GM18858 (cell line): Measurements from ENCODE around the gene EMSY.
"Not testable (repeated sequence)": the region's sequence is repeated elsewhere in the genome, so short reads cannot be mapped to it uniquely, and the experiment has no call there.

Source experiments
- ATAC-seq: cut with Tn5 transposase; IDR thresholded peaks from one replicate; pipeline ENCODE4 v1.9.1; 2021; ENCODE audit not compliant: unreplicated experiment

Gene EMSY

GRCh38 chr11:76444384-76445120, at the start of gene EMSY:
TSS of gene EMSY (plus strand) at chr11:76445018. CDS start at chr11:76446939, 1,921 bp downstream.
- ATAC-seq = peak; percentile 93

DNA sequence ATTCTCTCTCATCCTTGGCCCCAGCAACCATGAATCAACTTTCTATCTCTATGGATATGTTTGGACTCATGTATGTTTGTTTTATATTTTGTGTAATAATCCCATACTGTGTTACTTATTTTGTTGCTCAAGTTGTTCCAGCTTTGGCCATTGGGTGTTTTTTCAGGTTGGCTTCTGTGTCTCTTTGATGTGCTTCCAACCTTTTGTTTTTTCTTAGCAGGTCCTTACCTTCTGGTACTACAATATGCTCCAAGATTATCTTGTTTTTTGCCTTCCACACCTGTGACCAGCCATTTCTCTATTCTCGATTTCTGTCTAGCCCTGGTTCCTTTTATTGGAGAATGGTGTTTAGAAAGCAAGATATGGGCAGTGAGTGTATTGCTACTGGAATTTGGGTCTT, 49.5 kb upstream of the EMSY start:
- ATAC-seq = no peak

DNA sequence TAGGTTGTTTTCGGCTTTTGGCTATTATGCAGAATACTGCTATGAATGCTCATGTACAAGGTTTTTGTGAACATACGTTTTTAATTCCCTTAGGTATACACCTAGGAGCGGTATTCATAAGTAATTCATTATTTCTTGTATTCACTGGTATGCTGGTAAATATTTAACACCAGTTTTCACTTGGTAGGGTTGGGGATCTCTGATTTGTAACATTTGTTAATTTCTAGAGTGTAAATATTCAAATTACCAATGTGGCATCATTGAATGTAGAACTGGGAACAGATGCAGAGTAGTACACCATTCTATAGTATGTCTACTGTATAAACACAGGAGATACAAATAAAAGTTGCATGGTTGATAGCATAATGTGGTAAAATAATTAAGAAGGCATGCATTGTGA, 47.4 kb upstream of the EMSY start:
- ATAC-seq = no peak

- ATAC-seq = no peak
Observed at GRCh38 chr11:76400967-76401366, 43.9 kb upstream of the EMSY start.

DNA sequence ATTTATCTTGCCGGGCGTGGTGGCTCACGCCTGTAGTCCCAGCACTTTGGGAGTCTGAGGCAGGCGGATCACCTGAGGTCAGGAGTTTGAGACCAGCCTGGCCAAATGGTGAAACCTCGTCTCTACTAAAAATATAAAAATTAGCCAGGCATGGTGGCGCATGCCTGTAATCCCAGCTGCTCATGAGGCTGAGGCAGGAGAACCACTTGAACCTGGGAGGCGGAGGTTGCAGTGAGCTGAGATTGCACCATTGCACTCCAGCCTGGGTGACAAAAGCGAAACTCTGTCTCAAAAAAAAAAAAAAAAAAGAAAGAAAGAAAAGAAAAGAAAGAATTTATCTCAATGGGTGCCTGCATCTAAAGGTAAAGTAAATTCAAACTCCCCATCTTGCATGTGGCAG, 43.3 kb upstream of the EMSY start:
- ATAC-seq = not testable (repeated sequence)

DNA sequence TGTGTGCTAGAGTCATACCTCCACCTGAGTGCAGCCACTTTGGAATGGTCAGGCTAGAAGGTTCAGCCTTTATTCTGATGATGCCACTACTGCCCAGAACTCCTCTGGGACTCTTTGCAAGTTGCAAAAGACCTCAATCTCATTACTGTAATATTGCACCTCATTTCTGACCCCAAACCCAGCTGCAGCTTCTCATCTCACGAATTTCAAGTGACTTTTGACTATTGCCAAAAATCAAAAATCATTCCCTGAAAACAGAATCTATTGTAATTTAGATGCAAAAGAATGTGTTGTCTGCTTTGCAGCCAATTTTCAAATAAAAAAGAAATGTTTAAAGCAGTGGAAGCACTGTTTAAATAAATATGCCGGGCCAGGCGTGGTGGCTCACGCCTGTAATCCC, 38.5 kb upstream of the EMSY start:
- no peak for ATAC-seq

GRCh38 chr11:76408171-76408965, 36.5 kb upstream of the EMSY start:
- no peak for ATAC-seq

- no peak for ATAC-seq
Observed at GRCh38 chr11:76410851-76411357, 33.9 kb upstream of the EMSY start.

- ATAC-seq = no peak
Observed at GRCh38 chr11:76415073-76415472, 29.7 kb upstream of the EMSY start.

DNA sequence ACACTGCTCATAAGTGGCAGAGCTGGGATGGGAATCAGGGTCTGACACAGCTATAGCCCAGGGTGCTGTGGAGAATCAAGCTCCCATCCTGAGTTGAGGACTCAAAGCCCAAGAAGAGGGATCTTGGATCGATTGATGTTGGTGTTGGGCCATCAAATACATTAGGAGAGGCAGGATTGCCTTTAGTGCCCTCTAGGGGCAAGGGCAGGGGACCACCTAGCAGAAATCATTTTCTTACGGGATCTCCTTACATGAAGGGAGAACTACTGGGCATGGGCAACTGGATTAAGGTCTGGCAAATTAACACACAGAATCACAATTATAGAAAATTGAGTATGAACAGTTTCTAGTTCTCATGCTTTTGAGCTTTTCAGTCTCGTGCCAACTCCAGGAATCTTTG, 24.9 kb upstream of the EMSY start:
- ATAC-seq = no peak

DNA sequence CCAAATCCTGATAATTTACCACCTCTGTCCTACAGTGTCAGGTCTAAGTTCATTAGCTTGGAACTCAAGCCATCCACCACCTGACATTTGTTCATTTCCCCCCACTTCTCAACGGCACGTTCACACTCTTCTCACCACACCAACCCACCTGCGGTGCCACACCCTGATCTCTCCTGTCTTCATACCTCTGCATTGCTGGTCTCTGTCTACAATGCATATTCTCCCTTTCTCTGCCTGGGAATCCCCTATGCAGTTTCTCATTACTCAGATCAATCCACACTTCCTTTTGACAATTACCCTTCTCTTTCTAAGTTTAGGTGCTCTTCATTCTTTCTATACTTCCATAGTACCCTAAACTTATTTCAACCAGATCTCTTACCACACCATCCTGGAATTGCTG, 20.4 kb upstream of the EMSY start:
- peak; percentile 82 for ATAC-seq

- peak; percentile 13 for ATAC-seq
Observed at GRCh38 chr11:76424891-76425290, 19.9 kb upstream of the EMSY start.

DNA sequence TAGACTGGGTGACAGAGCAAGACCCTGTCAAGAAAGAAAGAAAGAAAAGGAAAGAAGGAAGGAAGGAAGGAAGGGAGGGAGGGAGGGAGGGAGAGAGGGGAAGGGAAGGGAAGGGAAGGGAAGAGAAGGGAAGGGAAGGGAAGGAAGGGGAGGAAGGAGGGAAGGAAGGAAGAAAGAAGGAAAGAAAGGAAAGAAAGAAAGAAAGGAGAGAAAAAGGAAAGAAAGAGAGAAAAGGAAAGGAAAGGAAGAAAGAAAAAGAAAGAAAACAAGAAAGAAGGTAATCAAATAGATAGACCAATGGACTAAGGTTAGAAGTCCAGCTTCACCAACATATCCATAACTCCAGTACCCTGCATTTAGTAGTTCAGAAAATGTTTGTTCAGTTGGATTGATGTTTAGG, 18.2 kb upstream of the EMSY start:
- no peak for ATAC-seq

DNA sequence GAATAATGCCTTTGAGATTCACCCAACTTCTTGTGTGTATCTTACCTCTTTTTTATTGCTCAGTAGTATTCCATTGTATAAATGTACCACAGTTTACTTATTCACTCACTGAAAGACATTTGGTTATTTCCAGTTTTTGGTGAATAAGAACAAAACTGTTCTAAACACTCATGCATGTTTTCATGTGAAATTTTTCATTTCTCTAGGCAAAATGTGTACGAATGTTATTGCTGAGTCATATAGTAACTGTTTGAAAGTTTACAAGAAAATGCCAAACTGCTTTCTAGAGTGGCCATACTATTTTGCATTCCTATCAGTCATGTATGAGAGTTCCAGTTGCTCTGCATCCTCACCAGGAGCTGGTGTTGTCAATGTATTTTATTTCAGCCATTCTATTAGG, 8.8 kb upstream of the EMSY start:
- ATAC-seq = no peak

GRCh38 chr11:76443268-76443980, 1.4 kb upstream of the EMSY start:
- ATAC-seq = no peak

DNA sequence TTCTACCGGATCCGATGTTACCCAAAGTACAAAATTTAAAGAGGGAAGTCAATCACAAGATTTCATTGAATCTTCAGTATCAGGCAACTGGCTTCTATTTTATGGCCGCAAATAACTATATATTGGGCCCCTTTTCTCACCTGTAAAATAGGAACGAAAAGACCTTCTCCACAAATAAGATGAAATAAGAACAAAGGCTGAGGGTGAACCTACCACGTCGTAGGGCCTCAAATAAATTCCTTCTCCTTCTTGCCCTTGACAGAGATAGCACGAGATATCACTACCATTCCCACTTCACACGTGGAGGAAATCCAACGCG, 794 bp upstream of the EMSY start:
- ATAC-seq = no peak

GRCh38 chr11:76445121-76446084, 585 bp downstream of the EMSY start:
- no peak for ATAC-seq

- ATAC-seq = no peak
Observed at GRCh38 chr11:76448506-76448905, 3.7 kb downstream of the EMSY start.

DNA sequence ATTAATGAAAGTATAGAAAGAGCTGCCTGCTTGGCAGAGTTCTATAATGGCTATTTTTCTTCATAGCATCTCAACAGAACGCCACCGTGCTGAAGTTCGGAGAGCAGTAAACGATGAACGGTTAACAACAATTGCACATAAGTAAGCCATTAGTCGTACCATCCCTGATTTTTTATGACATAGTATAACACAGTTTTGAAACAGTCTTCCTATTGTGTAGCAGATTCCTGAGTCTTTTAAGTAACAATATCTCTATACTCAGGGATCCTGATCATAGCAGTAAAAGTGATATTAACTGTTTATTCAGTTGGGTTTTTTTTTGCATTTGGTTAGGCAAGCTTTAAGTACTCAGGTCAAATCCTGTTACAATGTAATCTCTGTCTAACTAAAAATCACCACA, 8.4 kb downstream of the EMSY start:
- ATAC-seq = no peak

GRCh38 chr11:76455331-76455730, 10.5 kb downstream of the EMSY start:
- no peak for ATAC-seq

- no peak for ATAC-seq
Observed at GRCh38 chr11:76455931-76456330, 11.1 kb downstream of the EMSY start.
